GM19467 (cell line): Measurements from ENCODE around the gene RAP1GAP2.
"Not testable (repeated sequence)": the region's sequence is repeated elsewhere in the genome, so short reads cannot be mapped to it uniquely, and the experiment has no call there.

Source experiments
- ATAC-seq: cut with Tn5 transposase; IDR thresholded peaks from one replicate; pipeline ENCODE4 v1.9.1; 2021; ENCODE audit warnings: mild to moderate bottlenecking, moderate library complexity; ENCODE audit not compliant: unreplicated experiment

The RAP1GAP2 gene

GRCh38 chr17:2796164-2797125, at the start of gene RAP1GAP2:
Gene RAP1GAP2, plus strand, starts transcription at chr17:2796438. Its CDS starts 90 bp downstream, at chr17:2796528.
- no peak for ATAC-seq

- ATAC-seq, result no peak
Measured at GRCh38 chr17:2749058-2749783, 47.0 kb upstream of the RAP1GAP2 start, which contains the start of gene CCDC92B. Gene CCDC92B, minus strand, starts transcription at chr17:2749652. Its CDS starts 14,507 bp downstream, at chr17:2735145.

- ATAC-seq, result no peak
Measured at GRCh38 chr17:2749784-2750181, 46.5 kb upstream of the RAP1GAP2 start.

- no peak for ATAC-seq
Measured at GRCh38 chr17:2750721-2751120, 45.5 kb upstream of the RAP1GAP2 start.

GRCh38 chr17:2751491-2751890, 44.7 kb upstream of the RAP1GAP2 start:
- no peak for ATAC-seq

- ATAC-seq, result no peak
Measured at GRCh38 chr17:2755891-2756724, 40.1 kb upstream of the RAP1GAP2 start.

GRCh38 chr17:2758870-2759269, 37.4 kb upstream of the RAP1GAP2 start:
- ATAC-seq, result no peak

GRCh38 chr17:2770129-2770528, 26.1 kb upstream of the RAP1GAP2 start:
- ATAC-seq, result no peak

GRCh38 chr17:2775206-2775605, 21.0 kb upstream of the RAP1GAP2 start:
- no peak for ATAC-seq

GRCh38 chr17:2776589-2777241, 19.5 kb upstream of the RAP1GAP2 start:
- no peak for ATAC-seq

GRCh38 chr17:2777242-2777867, 18.9 kb upstream of the RAP1GAP2 start:
- ATAC-seq, result no peak

GRCh38 chr17:2778489-2778888, 17.7 kb upstream of the RAP1GAP2 start:
- ATAC-seq, result no peak

GRCh38 chr17:2779545-2779944, 16.7 kb upstream of the RAP1GAP2 start:
- ATAC-seq, result no peak

- ATAC-seq, result no peak
Measured at GRCh38 chr17:2780256-2780655, 16.0 kb upstream of the RAP1GAP2 start.

- no peak for ATAC-seq
Measured at GRCh38 chr17:2780931-2781454, 15.2 kb upstream of the RAP1GAP2 start.

- ATAC-seq, result not testable (repeated sequence)
Measured at GRCh38 chr17:2781598-2781997, 14.6 kb upstream of the RAP1GAP2 start.

GRCh38 chr17:2782055-2782454, 14.2 kb upstream of the RAP1GAP2 start:
- ATAC-seq, result no peak

- no peak for ATAC-seq
Measured at GRCh38 chr17:2783310-2784030, 12.8 kb upstream of the RAP1GAP2 start.

GRCh38 chr17:2784864-2785263, 11.4 kb upstream of the RAP1GAP2 start:
- ATAC-seq, result no peak
